Astrocyte (in vitro differentiated cells and primary cell): ENCODE results near the gene NPB. TPM values are rescaled to one million over a fixed set of nuclear protein-coding genes. Genes with fewer than 3 reads are reported as not detected.
A peak's percentile ranks its signal among the peaks of the same experiment; 100 is the strongest.

Experiments
- DNase-seq: peaks from one replicate; pipeline ENCODE4 v3.0.0-alpha.2; 2010; ENCODE audit warnings: low read depth
- FAIRE-seq: peaks from 2 replicates; lab custom pipeline; 2011; peaks lifted over from hg19 to GRCh38; lab: Jason Lieb, UNC
- H2AFZ ChIP-seq: 2 replicates; pipeline ENCODE4 v1.6.0; 2012; ENCODE audit warnings: low read depth, low read length, inconsistent platforms
- H3K27ac ChIP-seq: 2 replicates; pipeline ENCODE4 v1.5.1; 2011; ENCODE audit warnings: low read depth, low read length, inconsistent platforms
- H3K27me3 ChIP-seq: 2 replicates; pipeline ENCODE4 v1.6.0; 2011; ENCODE audit warnings: low read length, inconsistent platforms; ENCODE audit not compliant: insufficient read depth
- H3K36me3 ChIP-seq: 2 replicates; pipeline ENCODE4 v1.5.1; 2011; ENCODE audit warnings: low read length, inconsistent platforms; ENCODE audit not compliant: insufficient read depth
- H3K4me1 ChIP-seq: 2 replicates; pipeline ENCODE4 v1.5.1; 2011; ENCODE audit warnings: low read length, inconsistent platforms; ENCODE audit not compliant: insufficient read depth
- H3K4me2 ChIP-seq: 2 replicates; pipeline ENCODE4 v1.6.0; 2012; ENCODE audit warnings: low read length, inconsistent platforms
- H3K4me3 ChIP-seq: 2 replicates; pipeline ENCODE4 v1.5.1; 2011; ENCODE audit warnings: low read depth, mild to moderate bottlenecking, low read length, inconsistent platforms; ENCODE audit not compliant: insufficient read depth
- H3K79me2 ChIP-seq: 2 replicates; pipeline ENCODE4 v1.6.0; 2012; ENCODE audit warnings: mild to moderate bottlenecking, low read length, inconsistent platforms; ENCODE audit not compliant: insufficient read depth
- H3K9ac ChIP-seq: 2 replicates; pipeline ENCODE4 v1.6.0; 2012; ENCODE audit warnings: mild to moderate bottlenecking, low read length, inconsistent platforms
- H3K9me3 ChIP-seq: 2 replicates; pipeline ENCODE4 v1.5.1; 2012; ENCODE audit warnings: low read depth, mild to moderate bottlenecking, low read length, inconsistent platforms; ENCODE audit not compliant: insufficient read depth
- H4K20me1 ChIP-seq: 2 replicates; pipeline ENCODE4 v1.6.0; 2012; ENCODE audit warnings: low read length, inconsistent platforms; ENCODE audit not compliant: insufficient read depth
- H3K27ac Mint-ChIP-seq: one replicate; pipeline ENCODE4 v1.8.0; 2021; ENCODE audit warnings: mild to moderate bottlenecking, mixed read lengths; ENCODE audit not compliant: unreplicated experiment
- H3K27me3 Mint-ChIP-seq: one replicate; pipeline ENCODE4 v1.8.0; 2021; ENCODE audit warnings: low read depth, mixed read lengths; ENCODE audit not compliant: unreplicated experiment
- H3K36me3 Mint-ChIP-seq: one replicate; pipeline ENCODE4 v1.8.0; 2021; ENCODE audit warnings: low read depth, mixed read lengths; ENCODE audit not compliant: unreplicated experiment
- H3K4me1 Mint-ChIP-seq: one replicate; pipeline ENCODE4 v1.8.0; 2021; ENCODE audit warnings: low read depth, mixed read lengths; ENCODE audit not compliant: unreplicated experiment
- H3K4me3 Mint-ChIP-seq: one replicate; pipeline ENCODE4 v1.8.0; 2021; ENCODE audit warnings: mild to moderate bottlenecking, moderate library complexity, mixed read lengths; ENCODE audit not compliant: unreplicated experiment
- H3K9me3 Mint-ChIP-seq: one replicate; pipeline ENCODE4 v1.8.0; 2021; ENCODE audit warnings: mild to moderate bottlenecking, mixed read lengths; ENCODE audit not compliant: unreplicated experiment
- CTCF ChIP-seq: IDR thresholded peaks from 2 replicates; pipeline ENCODE4 v1.5.1; 2011; ENCODE audit warnings: low read depth, mild to moderate bottlenecking, inconsistent platforms, low read length, moderate library complexity; ENCODE audit not compliant: insufficient read depth
- EZH2 ChIP-seq: IDR thresholded peaks from 2 replicates; pipeline ENCODE4 v1.6.1; 2012; ENCODE audit warnings: mild to moderate bottlenecking, low read length, inconsistent platforms; ENCODE audit not compliant: insufficient read depth
- total RNA-seq: library from RNA; stranded (reverse); gene quantifications from 2 replicates; pipeline ENCODE4 v1.2.1, GENCODE V29; 2021

Gene NPB
- total RNA-seq, 1 donor from 2014 or later: 2.0 TPM

- Histone ChIP-seq H3K9ac (peak overlapping the region; percentile 88), H4K20me1 (peaks cover 59% of the 10 kb centered on the region), H3K9me3 (no peaks in the 10 kb centered on the region), H3K79me2 (peaks cover 61% of the 10 kb centered on the region), H3K4me1 (peaks cover 32% of the 10 kb centered on the region), H3K4me2 (peak overlapping the region; percentile 94), H3K4me3 (peak overlapping the region; percentile 66), H3K27ac (peak overlapping the region; percentile 87), H2AFZ (no peak overlapping the region), H3K36me3 (peaks cover 4% of the 10 kb centered on the region), H3K27me3 (no peaks in the 10 kb centered on the region)
- FAIRE-seq (no peak), DNase-seq (no peak)
- TF ChIP-seq EZH2 (no peak), CTCF (no peak)
- no peaks in the 10 kb centered on the region for H3K9me3 Mint-ChIP-seq
- H3K27me3 Mint-ChIP-seq: no peaks in the 10 kb centered on the region
- peaks cover 14% of the 10 kb centered on the region for H3K4me1 Mint-ChIP-seq
- peak overlapping the region; percentile 98 for H3K27ac Mint-ChIP-seq
- H3K36me3 Mint-ChIP-seq: no peaks in the 10 kb centered on the region
- H3K4me3 Mint-ChIP-seq: peak overlapping the region; percentile 93
Observed at GRCh38 chr17:81925860-81926450, 23.9 kb downstream of the NPB start.

GRCh38 chr17:81926451-81927151 is 24.6 kb downstream of the NPB start:
- Histone ChIP-seq H3K27ac (peak overlapping the region; percentile 87), H3K9me3 (no peaks in the 10 kb centered on the region), H3K4me2 (peak overlapping the region; percentile 94), H3K27me3 (no peaks in the 10 kb centered on the region), H3K79me2 (peaks cover 55% of the 10 kb centered on the region), H4K20me1 (peaks cover 56% of the 10 kb centered on the region), H3K36me3 (no peaks in the 10 kb centered on the region), H3K9ac (peak overlapping the region; percentile 88), H3K4me3 (peak overlapping the region; percentile 66), H2AFZ (no peak overlapping the region), H3K4me1 (peaks cover 32% of the 10 kb centered on the region)
- peaks cover 14% of the 10 kb centered on the region for H3K4me1 Mint-ChIP-seq
- FAIRE-seq (no peak), DNase-seq (peak; percentile 73)
- no peaks in the 10 kb centered on the region for H3K27me3 Mint-ChIP-seq
- no peaks in the 10 kb centered on the region for H3K9me3 Mint-ChIP-seq
- peak overlapping the region; percentile 98 for H3K27ac Mint-ChIP-seq
- TF ChIP-seq CTCF (no peak), EZH2 (no peak)
- H3K4me3 Mint-ChIP-seq: peak overlapping the region; percentile 93
- H3K36me3 Mint-ChIP-seq: no peaks in the 10 kb centered on the region
